ENCODE data around the gene DACH2. TPM values are rescaled to one million over a fixed set of nuclear protein-coding genes. Genes with fewer than 3 reads are reported as not detected.

Gene DACH2
- total RNA-seq, 4 donors from 2014 or later: 0.37 TPM; not detected in 3

DNA sequence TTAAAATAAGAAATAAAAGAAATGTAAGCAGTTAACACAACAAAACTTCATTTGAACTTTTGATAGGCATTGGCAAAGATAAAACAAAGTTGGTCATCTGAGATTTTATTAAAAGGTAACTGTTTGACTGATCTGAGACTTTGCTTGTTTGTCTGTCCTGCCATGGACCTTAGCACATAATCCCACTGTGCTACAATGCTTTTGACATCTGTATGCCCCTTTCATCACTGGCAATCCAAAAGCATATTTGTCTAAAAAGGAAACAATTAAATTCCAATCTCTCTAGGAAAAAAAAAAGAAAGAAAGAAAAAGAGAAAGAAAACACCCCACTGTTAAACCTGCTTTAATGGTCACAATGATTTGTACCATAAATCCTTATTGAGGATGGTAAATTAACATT, 231.0 kb downstream of the DACH2 start:
- Histone ChIP-seq H3K27me3 (no peaks in the 10 kb centered on the region), H3K36me3 (no peaks in the 10 kb centered on the region), H3K4me1 (no peaks in the 10 kb centered on the region), H3K27ac (no peak overlapping the region), H3K9me3 (no peaks in the 10 kb centered on the region), H3K4me3 (no peak overlapping the region)
- intact Hi-C loops (cut with DNase I; ENCODE audit: low total_unique reads): no loop called here
- in situ Hi-C loops (cut with MboI; ENCODE audit: low pct_ligation_motif_present in 1 of 4, low pct_unique_long_range_greater_than_20kb in 1 of 4, low sequenced_read_pairs in 3 of 4): no loop called here
- DNase-seq: no peak
- TF ChIP-seq, protein P1, sequence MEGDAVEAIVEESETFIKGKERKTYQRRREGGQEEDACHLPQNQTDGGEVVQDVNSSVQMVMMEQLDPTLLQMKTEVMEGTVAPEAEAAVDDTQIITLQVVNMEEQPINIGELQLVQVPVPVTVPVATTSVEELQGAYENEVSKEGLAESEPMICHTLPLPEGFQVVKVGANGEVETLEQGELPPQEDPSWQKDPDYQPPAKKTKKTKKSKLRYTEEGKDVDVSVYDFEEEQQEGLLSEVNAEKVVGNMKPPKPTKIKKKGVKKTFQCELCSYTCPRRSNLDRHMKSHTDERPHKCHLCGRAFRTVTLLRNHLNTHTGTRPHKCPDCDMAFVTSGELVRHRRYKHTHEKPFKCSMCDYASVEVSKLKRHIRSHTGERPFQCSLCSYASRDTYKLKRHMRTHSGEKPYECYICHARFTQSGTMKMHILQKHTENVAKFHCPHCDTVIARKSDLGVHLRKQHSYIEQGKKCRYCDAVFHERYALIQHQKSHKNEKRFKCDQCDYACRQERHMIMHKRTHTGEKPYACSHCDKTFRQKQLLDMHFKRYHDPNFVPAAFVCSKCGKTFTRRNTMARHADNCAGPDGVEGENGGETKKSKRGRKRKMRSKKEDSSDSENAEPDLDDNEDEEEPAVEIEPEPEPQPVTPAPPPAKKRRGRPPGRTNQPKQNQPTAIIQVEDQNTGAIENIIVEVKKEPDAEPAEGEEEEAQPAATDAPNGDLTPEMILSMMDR (IDR thresholded peaks at IDR 0.05): no peak
- TF ChIP-seq POLR2A (IDR thresholded peaks at IDR 0.05) (no peak), EP300 (IDR thresholded peaks at IDR 0.05; ENCODE audit: low read depth) (no peak), POLR2AphosphoS5 (IDR thresholded peaks at IDR 0.05) (no peak)

GRCh38 chrX:86383681-86384540, 235.7 kb downstream of the DACH2 start:
- Histone ChIP-seq H3K4me1 (no peaks in the 10 kb centered on the region), H3K4me3 (no peak overlapping the region), H3K27ac (no peak overlapping the region), H3K36me3 (no peaks in the 10 kb centered on the region), H3K27me3 (no peaks in the 10 kb centered on the region), H3K9me3 (no peaks in the 10 kb centered on the region)
- in situ Hi-C loops (cut with MboI; ENCODE audit: low pct_ligation_motif_present in 1 of 4, low pct_unique_long_range_greater_than_20kb in 1 of 4, low sequenced_read_pairs in 3 of 4) (no loop called here), intact Hi-C loops (cut with DNase I; ENCODE audit: low total_unique reads) (no loop called here)
- 33 to 40% methylated on average over 2 to 3 of the region's 3 CpGs for WGBS, 2 donors (ENCODE audit: low coverage in 1 of 2)
- no peak for TF ChIP-seq POLR2AphosphoS5 (IDR thresholded peaks at IDR 0.05)
- no peak for TF ChIP-seq POLR2A (IDR thresholded peaks at IDR 0.05)
- no peak for TF ChIP-seq EP300 (IDR thresholded peaks at IDR 0.05; ENCODE audit: low read depth)
- TF ChIP-seq, protein P1 (IDR thresholded peaks at IDR 0.05): no peak
- no peak for DNase-seq

- no peak for DNase-seq
- Histone ChIP-seq H3K27ac (no peak overlapping the region), H3K4me3 (no peak overlapping the region), H3K36me3 (no peaks in the 10 kb centered on the region), H3K27me3 (no peaks in the 10 kb centered on the region), H3K9me3 (no peaks in the 10 kb centered on the region), H3K4me1 (no peaks in the 10 kb centered on the region)
- in situ Hi-C loops (cut with MboI; ENCODE audit: low pct_ligation_motif_present in 1 of 4, low pct_unique_long_range_greater_than_20kb in 1 of 4, low sequenced_read_pairs in 3 of 4) (no loop called here), intact Hi-C loops (cut with DNase I; ENCODE audit: low total_unique reads) (no loop called here)
- WGBS, 2 donors (ENCODE audit: low coverage in 1 of 2): 65 to 80% methylated on average over 2 to 4 of the region's 4 CpGs
- no peak for TF ChIP-seq POLR2AphosphoS5 (IDR thresholded peaks at IDR 0.05)
- no peak for TF ChIP-seq EP300 (IDR thresholded peaks at IDR 0.05; ENCODE audit: low read depth)
- TF ChIP-seq, protein P1 (IDR thresholded peaks at IDR 0.05): no peak
- no peak for TF ChIP-seq POLR2A (IDR thresholded peaks at IDR 0.05)
Observed at GRCh38 chrX:86407371-86407770, 259.1 kb downstream of the DACH2 start.

DNA sequence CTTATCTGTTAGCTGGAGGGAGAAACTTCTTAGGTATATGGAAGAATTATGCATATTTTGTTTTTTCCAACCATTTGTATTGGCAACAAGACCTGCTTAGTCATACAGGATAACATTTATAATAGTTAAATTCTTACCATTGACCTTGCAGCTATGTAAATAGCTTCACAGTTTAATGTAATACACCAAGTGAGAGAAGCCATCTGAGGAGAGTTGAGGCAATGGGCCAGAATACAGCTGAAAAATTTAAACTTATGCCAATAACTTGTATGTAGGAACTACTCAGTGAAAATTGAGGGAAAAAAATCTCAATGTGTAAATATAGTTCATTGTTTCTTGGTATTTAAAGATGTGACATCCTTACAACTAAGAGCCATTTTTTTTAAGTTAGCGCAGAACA, 273.5 kb downstream of the DACH2 start:
- H3K36me3 ChIP-seq: no peaks in the 10 kb centered on the region
- DNase-seq: no peak
- WGBS, 2 donors (ENCODE audit: low coverage in 1 of 2): 87 to 100% methylated on average over 1 of the region's 1 CpG
- intact Hi-C loops (cut with DNase I; ENCODE audit: low total_unique reads): no loop called here
- H3K4me3 ChIP-seq: no peak overlapping the region
- no peaks in the 10 kb centered on the region for H3K4me1 ChIP-seq
- H3K27me3 ChIP-seq: no peaks in the 10 kb centered on the region
- H3K9me3 ChIP-seq: no peaks in the 10 kb centered on the region
- in situ Hi-C loops (cut with MboI; ENCODE audit: low pct_ligation_motif_present in 1 of 4, low pct_unique_long_range_greater_than_20kb in 1 of 4, low sequenced_read_pairs in 3 of 4): no loop called here
- TF ChIP-seq POLR2A (IDR thresholded peaks at IDR 0.05): no peak
- TF ChIP-seq, protein P1 (IDR thresholded peaks at IDR 0.05): no peak
- no peak for TF ChIP-seq EP300 (IDR thresholded peaks at IDR 0.05; ENCODE audit: low read depth)
- no peak for TF ChIP-seq POLR2AphosphoS5 (IDR thresholded peaks at IDR 0.05)
- H3K27ac ChIP-seq: no peak overlapping the region

Measured in transverse colon (tissue), 4 donors.